CD4-positive, alpha-beta T cell treated with Interleukin-15 for 4 hours (primary cell): Measurements from ENCODE around the gene ABI3BP.
"Not testable (repeated sequence)": the region's sequence is repeated elsewhere in the genome, so short reads cannot be mapped to it uniquely, and the experiment has no call there.

Experiments used
- DNase-seq: peaks from one replicate; pipeline ENCODE4 v3.0.0-alpha.2; 2020; ENCODE audit warnings: low spot score

The ABI3BP gene

GRCh38 chr3:100993309-100993708, at the start of gene ABI3BP:
TSS of gene ABI3BP (minus strand) at chr3:100993421. CDS start at chr3:100993384, 37 bp downstream.
- no peak for DNase-seq

GRCh38 chr3:101039285-101039684, 46.1 kb upstream of the ABI3BP start:
- no peak for DNase-seq

GRCh38 chr3:101038880-101039279, 45.7 kb upstream of the ABI3BP start:
- no peak for DNase-seq

- no peak for DNase-seq
These were observed 45.2 kb upstream of the ABI3BP start for GRCh38 chr3:101038393-101038792.

- DNase-seq: no peak
These were observed 44.4 kb upstream of the ABI3BP start for GRCh38 chr3:101037613-101038012.

GRCh38 chr3:101036676-101037075, 43.5 kb upstream of the ABI3BP start:
- no peak for DNase-seq

GRCh38 chr3:101036213-101036618, 43.0 kb upstream of the ABI3BP start:
- DNase-seq: no peak

GRCh38 chr3:101027286-101027685, 34.1 kb upstream of the ABI3BP start:
- DNase-seq: no peak

GRCh38 chr3:101026881-101027280, 33.7 kb upstream of the ABI3BP start:
- no peak for DNase-seq

- DNase-seq: no peak
These were observed 33.0 kb upstream of the ABI3BP start for GRCh38 chr3:101026244-101026643.

- DNase-seq: no peak
These were observed 27.3 kb upstream of the ABI3BP start for GRCh38 chr3:101020351-101021015.

GRCh38 chr3:101017017-101017416, 23.8 kb upstream of the ABI3BP start:
- DNase-seq: no peak

GRCh38 chr3:101012312-101012711, 19.1 kb upstream of the ABI3BP start:
- DNase-seq: not testable (repeated sequence)

- DNase-seq: no peak
These were observed 17.9 kb upstream of the ABI3BP start for GRCh38 chr3:101011136-101011535.

- DNase-seq: no peak
These were observed 17.1 kb upstream of the ABI3BP start for GRCh38 chr3:101010296-101010695.

GRCh38 chr3:101009386-101009785, 16.2 kb upstream of the ABI3BP start:
- no peak for DNase-seq

- no peak for DNase-seq
These were observed 5.9 kb upstream of the ABI3BP start for GRCh38 chr3:100999160-100999559.

- no peak for DNase-seq
These were observed 1.6 kb upstream of the ABI3BP start for GRCh38 chr3:100994809-100995208.

GRCh38 chr3:100994187-100994586, 966 bp upstream of the ABI3BP start:
- no peak for DNase-seq

GRCh38 chr3:100992231-100993012, 799 bp downstream of the ABI3BP start:
- no peak for DNase-seq

- no peak for DNase-seq
These were observed 5.1 kb downstream of the ABI3BP start for GRCh38 chr3:100988080-100988479.

GRCh38 chr3:100984308-100984707, 8.9 kb downstream of the ABI3BP start:
- no peak for DNase-seq

- no peak for DNase-seq
These were observed 10.5 kb downstream of the ABI3BP start for GRCh38 chr3:100982710-100983109.
